ENCODE data around the gene FCRL6.

DNA sequence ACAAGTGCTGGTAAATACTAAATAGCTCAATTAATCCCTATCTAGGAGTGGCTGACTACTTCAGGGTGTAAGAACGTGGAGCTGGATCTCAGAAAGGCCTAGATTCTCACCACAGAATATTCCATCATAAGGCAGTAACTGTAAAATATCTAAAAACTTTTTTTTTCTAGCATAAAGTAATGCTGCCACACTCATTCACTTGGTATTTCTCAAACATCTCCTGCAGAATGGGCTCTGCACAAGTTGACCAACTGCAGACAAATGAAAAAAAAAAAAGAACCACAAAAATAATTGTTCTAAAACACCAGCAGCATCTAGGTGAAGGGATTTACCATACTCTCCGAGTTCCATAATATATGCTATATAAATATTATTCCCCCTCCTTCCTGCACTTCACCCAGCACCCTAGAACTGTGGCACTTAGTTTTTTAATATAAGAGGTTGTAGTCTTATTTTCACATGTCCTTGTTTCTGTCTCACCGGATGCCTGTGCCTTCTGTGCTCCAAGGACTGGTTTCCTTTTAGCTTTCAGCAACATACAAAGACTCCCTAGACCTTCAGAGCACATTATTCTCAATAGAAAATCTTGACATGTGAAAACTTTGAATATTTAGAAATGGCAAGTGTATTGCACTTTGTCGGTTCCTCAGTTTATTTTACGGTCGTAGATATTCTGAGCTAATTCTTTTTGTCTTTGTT is 51.4 kb downstream of the FCRL6 start:
- TF ChIP-seq, protein P1, sequence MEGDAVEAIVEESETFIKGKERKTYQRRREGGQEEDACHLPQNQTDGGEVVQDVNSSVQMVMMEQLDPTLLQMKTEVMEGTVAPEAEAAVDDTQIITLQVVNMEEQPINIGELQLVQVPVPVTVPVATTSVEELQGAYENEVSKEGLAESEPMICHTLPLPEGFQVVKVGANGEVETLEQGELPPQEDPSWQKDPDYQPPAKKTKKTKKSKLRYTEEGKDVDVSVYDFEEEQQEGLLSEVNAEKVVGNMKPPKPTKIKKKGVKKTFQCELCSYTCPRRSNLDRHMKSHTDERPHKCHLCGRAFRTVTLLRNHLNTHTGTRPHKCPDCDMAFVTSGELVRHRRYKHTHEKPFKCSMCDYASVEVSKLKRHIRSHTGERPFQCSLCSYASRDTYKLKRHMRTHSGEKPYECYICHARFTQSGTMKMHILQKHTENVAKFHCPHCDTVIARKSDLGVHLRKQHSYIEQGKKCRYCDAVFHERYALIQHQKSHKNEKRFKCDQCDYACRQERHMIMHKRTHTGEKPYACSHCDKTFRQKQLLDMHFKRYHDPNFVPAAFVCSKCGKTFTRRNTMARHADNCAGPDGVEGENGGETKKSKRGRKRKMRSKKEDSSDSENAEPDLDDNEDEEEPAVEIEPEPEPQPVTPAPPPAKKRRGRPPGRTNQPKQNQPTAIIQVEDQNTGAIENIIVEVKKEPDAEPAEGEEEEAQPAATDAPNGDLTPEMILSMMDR (conservative IDR thresholded peaks at IDR 0.05): no peak
- no peak for TF ChIP-seq ZFX (IDR thresholded peaks at IDR 0.05)
